Stimulated activated effector memory CD8-positive, alpha-beta T cell treated with anti-CD3 and anti-CD28 coated beads, Interleukin-12 subunit alpha, Interleukin-12 subunit beta, amount 100 ng/mL, for 72 hours (primary cell): ENCODE measurements around the gene KCND3.

Experiments used
- ATAC-seq: fragments of 150-1000 bp; cut with Tn5 transposase; 2 replicates; pipeline ENCODE4 v1.10.0; 2021
- DNase-seq, 2 donors: peaks; one replicate each; pipeline ENCODE4 v3.0.0; 2021 to 2022; ENCODE audit warnings: low spot score in 2 of 2
- H3K27ac Mint-ChIP-seq: one replicate; pipeline ENCODE4 v1.8.0; 2022; ENCODE audit warnings: mild to moderate bottlenecking, mixed read lengths
- H3K36me3 Mint-ChIP-seq: one replicate; pipeline ENCODE4 v1.8.0; 2022; ENCODE audit warnings: mild to moderate bottlenecking, mixed read lengths
- H3K4me1 Mint-ChIP-seq: one replicate; pipeline ENCODE4 v1.8.0; 2022; ENCODE audit warnings: mixed read lengths
- H3K4me3 Mint-ChIP-seq: one replicate; pipeline ENCODE4 v1.8.0; 2022; ENCODE audit warnings: mild to moderate bottlenecking, mixed read lengths
- H3K9me3 Mint-ChIP-seq: one replicate; pipeline ENCODE4 v1.8.0; 2022; ENCODE audit warnings: mixed read lengths

Gene KCND3

DNA sequence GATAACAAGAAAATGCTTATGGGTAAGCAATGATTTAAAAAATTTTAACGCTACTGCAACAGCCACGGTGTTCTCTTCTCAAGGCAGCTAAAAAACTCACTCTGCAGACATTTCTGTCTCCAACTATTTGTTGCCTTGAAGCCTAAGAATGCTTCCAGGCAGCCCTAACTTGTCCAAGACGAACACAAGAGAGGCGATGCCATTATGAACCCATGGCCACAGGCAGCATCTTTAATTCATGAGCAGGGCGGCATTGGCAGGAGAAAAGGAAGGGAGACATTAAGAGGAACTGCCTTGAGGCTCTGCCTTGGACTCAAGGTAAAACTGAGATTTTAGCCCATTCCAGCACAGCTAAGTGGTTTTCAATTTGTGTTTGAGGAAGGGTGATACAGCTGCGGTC, 67.5 kb downstream of the KCND3 start:
- no peak overlapping the region for H3K27ac Mint-ChIP-seq
- H3K4me3 Mint-ChIP-seq = no peak overlapping the region
- DNase-seq = no peak
- no peaks in the 10 kb centered on the region for H3K36me3 Mint-ChIP-seq
- H3K9me3 Mint-ChIP-seq = no peaks in the 10 kb centered on the region
- peaks cover 5% of the 10 kb centered on the region for H3K4me1 Mint-ChIP-seq
- ATAC-seq = no peak

DNA sequence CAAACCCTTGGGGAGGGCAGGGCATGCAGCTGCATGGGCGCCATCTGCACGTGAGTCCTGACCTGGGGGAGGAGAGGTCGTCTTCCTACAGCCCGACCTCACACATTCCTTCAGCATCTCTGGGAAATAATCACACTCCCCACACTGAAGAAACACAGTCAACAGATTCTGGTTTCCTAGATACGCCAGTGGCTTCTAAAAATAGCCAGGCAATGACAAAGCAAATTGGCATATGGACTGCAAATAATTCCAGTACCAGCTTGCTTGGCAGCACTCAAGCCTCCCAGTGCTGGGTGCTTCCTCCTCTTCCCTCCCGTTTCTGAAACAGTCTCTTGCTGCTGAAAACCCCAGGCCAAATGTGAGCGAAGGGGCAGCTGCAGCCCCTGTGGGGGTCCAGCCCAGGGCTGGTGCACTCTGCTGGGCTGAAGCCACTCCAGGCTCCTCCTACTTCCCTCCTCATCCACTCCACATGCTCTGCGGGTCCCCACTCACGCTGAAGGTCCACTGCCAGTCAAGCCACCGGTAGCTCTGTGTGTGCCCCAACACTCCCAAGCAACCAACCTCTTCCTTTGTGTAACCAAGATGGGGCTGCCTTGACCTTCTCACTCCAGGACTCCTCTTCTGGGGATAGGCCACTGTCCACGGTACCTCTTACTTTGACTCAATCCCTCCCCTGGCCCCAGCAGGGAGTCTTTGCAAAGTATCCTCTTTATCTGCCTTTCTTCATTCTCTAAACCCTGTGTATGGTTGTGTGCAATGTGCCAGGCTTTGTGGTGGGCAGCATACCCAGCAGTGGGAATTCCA, 69.0 kb downstream of the KCND3 start:
- Mint-ChIP-seq H3K9me3 (no peaks in the 10 kb centered on the region), H3K4me1 (peaks cover 5% of the 10 kb centered on the region), H3K36me3 (no peaks in the 10 kb centered on the region), H3K27ac (no peak overlapping the region), H3K4me3 (no peak overlapping the region)
- ATAC-seq (no peak), DNase-seq (no peak)

DNA sequence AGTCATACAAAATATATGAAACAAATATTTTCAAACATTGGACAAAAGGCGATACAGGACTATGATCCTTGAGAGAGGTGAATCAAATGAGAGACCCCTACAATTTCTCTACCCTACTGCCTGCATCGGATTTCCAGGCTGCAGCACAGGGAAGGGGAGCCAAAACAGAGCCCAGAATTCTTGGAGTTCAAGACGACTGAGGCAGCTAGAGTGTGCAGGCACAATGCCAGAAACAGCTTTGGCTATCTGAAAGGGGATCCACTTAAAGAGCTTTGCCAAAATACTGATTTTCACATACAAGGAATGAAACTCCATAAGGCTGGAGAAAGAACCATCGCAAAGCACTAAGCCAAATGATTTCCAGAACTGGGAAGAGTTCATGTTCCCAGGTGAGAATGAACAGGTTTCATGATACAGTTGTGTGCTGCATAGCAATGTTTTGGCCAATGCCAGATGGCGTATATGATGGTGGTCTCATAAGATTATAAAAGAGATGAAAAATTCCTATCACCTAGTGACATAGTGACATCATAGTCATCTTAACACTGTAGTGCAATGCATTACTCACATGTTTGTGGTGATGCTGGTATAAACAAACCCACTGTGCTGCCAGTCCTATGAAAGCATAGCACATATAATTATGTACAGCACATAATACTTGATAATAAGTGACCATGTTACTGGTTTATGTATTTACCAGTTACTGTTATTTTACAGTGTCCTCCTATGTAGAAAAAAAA, 77.5 kb downstream of the KCND3 start:
- no peak overlapping the region for H3K27ac Mint-ChIP-seq
- no peaks in the 10 kb centered on the region for H3K9me3 Mint-ChIP-seq
- H3K4me3 Mint-ChIP-seq = no peak overlapping the region
- H3K36me3 Mint-ChIP-seq = no peaks in the 10 kb centered on the region
- H3K4me1 Mint-ChIP-seq = no peaks in the 10 kb centered on the region
- ATAC-seq = no peak
- DNase-seq = no peak

DNA sequence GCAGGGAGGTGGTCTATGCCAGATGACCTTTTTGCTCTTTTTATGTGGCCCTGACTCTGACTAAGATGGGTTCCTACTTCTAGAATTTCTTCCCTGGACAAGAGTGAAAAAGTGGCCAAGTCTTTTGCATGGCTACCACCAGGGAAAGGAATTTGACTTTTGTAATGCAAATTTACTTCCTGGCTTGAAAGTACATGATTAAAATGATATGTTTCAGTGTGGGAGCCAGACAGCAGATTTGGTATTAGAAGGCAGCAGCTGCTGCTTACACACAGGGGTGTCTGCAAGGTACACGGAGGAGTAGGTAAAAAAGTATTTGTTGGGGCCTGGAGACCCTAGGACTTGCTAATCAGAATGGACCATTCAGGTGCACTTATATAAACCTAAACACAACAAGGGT, 78.4 kb downstream of the KCND3 start:
- no peak overlapping the region for H3K27ac Mint-ChIP-seq
- H3K9me3 Mint-ChIP-seq = no peaks in the 10 kb centered on the region

DNA sequence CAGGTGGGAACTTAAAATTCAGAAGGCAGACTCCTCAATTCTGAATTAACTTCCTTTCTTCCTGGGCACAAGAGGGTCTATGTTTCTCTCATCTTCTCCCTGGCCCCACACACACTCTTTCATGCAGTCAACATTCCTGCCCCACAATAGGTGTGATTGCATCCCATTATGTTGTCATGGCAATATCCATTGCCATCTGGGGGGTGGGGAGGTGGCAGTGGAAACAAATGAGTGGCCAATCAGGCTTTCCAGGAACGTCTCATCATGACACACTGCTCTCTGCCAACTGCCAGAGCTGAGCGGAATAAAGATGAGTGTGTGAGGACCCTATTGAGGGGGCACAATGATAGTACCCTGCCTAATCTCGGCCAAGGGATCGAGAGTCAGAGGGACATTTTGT, 80.4 kb downstream of the KCND3 start:
- no peak overlapping the region for H3K4me3 Mint-ChIP-seq
- H3K36me3 Mint-ChIP-seq = no peaks in the 10 kb centered on the region
- ATAC-seq = no peak
- H3K27ac Mint-ChIP-seq = no peak overlapping the region
- no peak for DNase-seq
- peaks cover 11% of the 10 kb centered on the region for H3K4me1 Mint-ChIP-seq
- H3K9me3 Mint-ChIP-seq = no peaks in the 10 kb centered on the region

More for the DNA sequence above, 78.4 kb downstream of the KCND3 start:
- no peak for DNase-seq
- Mint-ChIP-seq H3K36me3 (no peaks in the 10 kb centered on the region), H3K4me3 (no peak overlapping the region), H3K4me1 (no peaks in the 10 kb centered on the region)
- no peak for ATAC-seq

DNA sequence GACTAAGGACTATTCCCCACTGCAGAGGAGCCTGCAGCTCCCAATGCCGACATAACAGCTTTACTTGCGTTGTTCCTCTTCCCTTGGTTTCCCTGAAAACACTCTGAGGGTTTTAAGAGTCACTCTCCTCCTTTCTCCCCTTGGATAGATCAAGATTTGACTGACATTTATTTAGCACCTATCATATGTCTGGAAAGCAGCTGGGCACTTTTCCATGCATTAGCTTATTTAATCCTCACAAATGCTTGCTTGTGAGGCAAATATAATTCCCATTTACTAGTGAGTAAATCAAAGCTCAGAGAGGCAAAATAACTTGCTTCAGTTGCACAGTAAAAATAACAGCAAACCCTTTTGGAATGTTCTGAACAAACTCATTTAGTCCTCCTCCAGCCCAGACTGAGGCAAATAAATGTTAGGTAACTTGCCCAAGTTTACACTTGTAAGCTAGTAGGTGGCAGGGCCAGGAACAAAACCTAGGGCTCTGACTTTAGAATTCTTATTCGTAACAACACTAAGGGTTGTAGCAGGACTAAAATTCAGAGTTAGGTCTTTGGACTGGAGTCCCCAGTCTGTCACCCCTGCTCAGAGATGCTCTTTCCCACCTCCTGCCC, 81.4 kb downstream of the KCND3 start:
- no peaks in the 10 kb centered on the region for H3K36me3 Mint-ChIP-seq
- H3K27ac Mint-ChIP-seq = no peak overlapping the region
- ATAC-seq = no peak
- no peaks in the 10 kb centered on the region for H3K9me3 Mint-ChIP-seq
- no peak for DNase-seq
- no peak overlapping the region for H3K4me3 Mint-ChIP-seq
- H3K4me1 Mint-ChIP-seq = peaks cover 11% of the 10 kb centered on the region

DNA sequence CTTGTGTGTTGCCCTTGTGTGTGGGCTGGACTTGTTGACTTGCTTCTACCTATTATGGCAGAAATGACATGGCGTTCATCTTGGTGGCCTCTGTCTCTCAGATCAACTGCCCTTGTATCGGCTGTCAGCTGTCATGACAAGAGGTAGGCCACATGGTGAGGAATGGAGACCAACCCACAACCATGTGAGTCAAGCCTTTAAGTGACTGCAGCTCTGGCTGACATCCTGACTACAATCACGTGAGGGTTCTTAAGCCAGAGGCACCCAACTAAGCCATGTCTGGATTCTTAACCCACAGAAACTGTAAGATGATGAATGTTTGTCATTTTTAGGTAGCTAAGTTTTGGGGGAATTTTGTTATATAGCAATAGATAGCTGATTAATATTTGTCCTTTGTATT, 82.1 kb downstream of the KCND3 start:
- ATAC-seq = peak; percentile 75
- H3K4me1 Mint-ChIP-seq = peaks cover 11% of the 10 kb centered on the region

DNA sequence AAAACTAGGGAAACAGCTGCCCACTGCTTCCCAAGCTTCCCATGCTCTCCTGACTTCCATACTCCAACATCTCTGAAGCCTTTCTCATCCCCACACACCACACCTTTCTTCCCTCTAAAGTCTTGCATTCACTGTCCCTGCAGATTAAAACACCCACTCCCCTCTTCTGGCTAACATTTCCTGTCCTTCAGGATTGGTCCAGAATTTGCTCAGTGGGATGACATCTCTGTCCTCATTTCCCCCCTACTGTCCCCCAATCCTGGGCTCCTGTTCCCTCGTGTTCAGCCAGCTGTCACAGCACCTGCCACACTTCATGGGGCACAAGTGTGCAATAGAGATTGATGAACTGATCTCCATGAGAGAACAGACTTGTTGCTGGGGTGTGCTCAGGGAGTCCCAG, 82.7 kb downstream of the KCND3 start:
- Mint-ChIP-seq H3K36me3 (no peaks in the 10 kb centered on the region), H3K4me3 (no peak overlapping the region), H3K4me1 (peaks cover 11% of the 10 kb centered on the region), H3K27ac (no peak overlapping the region), H3K9me3 (no peaks in the 10 kb centered on the region)
- ATAC-seq (no peak), DNase-seq (no peak)

More for the DNA sequence above, 82.1 kb downstream of the KCND3 start:
- Mint-ChIP-seq H3K4me3 (no peak overlapping the region), H3K9me3 (no peaks in the 10 kb centered on the region), H3K36me3 (no peaks in the 10 kb centered on the region), H3K27ac (no peak overlapping the region)
- no peak for DNase-seq

DNA sequence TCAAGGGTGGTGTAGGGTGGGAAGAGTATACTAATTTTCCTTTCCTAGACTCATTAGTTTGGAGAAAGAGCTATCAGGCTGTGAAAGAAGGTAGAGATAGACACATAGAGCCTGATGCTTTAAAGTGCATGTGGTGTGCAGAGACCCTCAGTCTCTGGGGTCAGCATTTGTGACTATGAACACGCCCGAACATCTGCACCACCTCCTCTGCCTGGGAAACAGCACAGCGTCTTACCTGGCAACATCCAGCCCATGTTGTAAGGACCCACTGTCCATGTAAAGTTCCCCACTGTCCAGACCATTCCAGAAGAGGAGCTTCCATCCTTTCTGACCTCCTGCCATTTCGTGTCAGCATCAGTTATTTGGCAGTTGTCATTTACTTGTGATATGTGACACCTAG, 83.4 kb downstream of the KCND3 start:
- peaks cover 11% of the 10 kb centered on the region for H3K4me1 Mint-ChIP-seq
- no peak overlapping the region for H3K27ac Mint-ChIP-seq

DNA sequence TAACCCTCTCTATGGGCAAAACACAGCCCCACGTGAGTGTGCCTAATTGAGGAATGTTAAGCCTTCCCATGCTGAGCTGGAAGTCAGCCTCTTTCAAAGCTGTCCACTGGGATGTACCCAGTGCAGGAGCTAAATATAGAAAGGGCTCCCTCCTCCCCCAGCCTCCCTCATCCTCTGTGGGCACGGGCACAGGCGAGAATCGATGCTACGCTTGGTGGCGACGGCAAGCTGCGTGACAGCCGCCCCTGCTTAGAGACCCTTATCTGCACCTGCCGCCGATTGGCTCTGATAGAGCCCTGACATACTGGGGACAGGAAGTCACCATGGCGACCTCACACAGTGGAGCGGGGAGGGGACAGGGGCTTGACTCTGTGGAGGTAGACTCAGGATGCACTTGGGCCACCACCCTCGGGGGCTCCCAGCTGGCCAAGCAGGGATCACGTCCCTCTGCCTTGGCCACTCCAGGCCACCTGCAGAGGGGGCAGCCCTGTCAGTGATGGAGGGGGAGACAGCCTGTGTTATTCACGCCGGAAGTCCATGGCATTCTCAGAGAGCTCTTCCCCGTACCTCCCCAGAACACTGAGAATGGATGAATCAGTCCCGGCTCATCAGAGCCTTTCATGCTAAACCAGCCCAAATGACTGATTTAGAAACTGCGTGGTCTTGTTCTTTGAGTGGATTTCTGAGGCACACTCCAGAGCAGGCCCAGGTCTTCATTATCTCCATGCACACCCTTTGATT, 84.8 kb downstream of the KCND3 start:
- peak overlapping the region; percentile 41 for H3K4me3 Mint-ChIP-seq
- H3K9me3 Mint-ChIP-seq = no peaks in the 10 kb centered on the region
- peak; percentile 5 to 59 for DNase-seq
- no peaks in the 10 kb centered on the region for H3K36me3 Mint-ChIP-seq
- peaks cover 11% of the 10 kb centered on the region for H3K4me1 Mint-ChIP-seq
- ATAC-seq = peak; percentile 88
- H3K27ac Mint-ChIP-seq = peak overlapping the region; percentile 48

More for the DNA sequence above, 83.4 kb downstream of the KCND3 start:
- Mint-ChIP-seq H3K4me3 (no peak overlapping the region), H3K9me3 (no peaks in the 10 kb centered on the region), H3K36me3 (no peaks in the 10 kb centered on the region)
- ATAC-seq (no peak), DNase-seq (no peak)

DNA sequence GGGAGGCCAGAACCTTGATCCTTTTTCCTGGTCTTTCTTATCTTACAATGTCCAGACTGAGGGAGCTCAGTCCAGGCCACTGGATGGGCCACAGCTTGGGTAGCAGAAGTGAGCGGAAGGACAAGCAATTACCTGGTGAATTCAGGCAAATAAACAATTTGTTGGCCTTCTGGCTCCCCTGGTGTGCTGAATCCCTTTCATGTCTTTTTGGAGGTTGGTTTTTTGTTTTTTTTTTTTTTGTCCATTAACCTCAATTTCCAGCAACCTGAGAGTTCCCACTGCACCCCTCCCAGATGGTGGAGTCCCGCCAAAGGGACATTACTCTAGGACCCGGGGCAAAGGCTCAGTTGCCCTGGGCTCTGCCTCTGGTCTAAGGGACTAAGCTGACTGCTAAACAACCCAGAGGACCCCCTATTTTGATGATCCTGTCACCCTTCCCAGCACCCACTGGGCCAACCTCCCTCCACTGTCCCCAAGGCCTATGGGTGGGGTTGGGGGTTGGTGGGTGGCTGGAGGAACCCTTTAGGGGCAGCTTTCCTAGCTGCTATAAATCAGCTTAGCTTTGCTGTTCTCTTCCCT, 85.5 kb downstream of the KCND3 start:
- no peaks in the 10 kb centered on the region for H3K36me3 Mint-ChIP-seq

DNA sequence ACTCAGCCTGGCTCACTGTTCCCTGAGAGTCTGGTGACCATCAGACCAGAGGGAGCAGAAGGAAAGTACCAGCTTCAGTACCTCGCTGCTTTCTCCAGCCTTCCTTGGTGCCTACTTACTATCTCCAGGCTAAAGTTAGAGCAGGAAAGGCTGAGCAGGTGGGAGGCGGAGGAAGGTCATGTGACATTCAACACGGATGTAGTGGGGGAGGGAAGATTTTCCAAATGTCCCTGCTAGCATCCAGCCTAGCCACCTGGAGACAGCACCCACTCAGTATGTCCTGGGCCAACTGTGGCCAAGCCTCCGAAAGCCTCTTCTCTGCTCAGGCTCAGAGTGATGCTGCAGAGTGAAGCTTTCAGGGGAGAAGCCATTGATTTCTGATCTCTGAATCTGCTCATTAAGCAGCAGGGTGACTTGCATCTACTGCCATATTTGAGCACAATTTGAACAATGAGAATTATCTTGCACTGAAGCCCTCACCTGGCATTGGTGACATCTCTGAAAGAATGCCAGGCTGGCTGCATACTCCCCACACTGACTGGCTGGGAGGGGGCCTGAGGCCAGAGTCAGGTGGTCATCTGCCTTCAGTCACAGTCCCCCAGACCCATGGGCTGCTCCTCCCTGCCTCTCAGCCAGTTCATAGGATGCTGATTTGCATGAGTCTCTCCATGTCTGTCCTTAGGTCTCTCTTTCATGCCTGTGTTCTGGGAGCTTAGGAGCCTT, 86.2 kb downstream of the KCND3 start:
- ATAC-seq = no peak
- DNase-seq = no peak
- Mint-ChIP-seq H3K27ac (no peak overlapping the region), H3K4me1 (peaks cover 11% of the 10 kb centered on the region), H3K9me3 (no peaks in the 10 kb centered on the region), H3K36me3 (no peaks in the 10 kb centered on the region), H3K4me3 (no peak overlapping the region)

More for the DNA sequence above, 85.5 kb downstream of the KCND3 start:
- peaks cover 11% of the 10 kb centered on the region for H3K4me1 Mint-ChIP-seq
- DNase-seq = no peak
- no peak for ATAC-seq
- no peak overlapping the region for H3K4me3 Mint-ChIP-seq
- H3K9me3 Mint-ChIP-seq = no peaks in the 10 kb centered on the region
- no peak overlapping the region for H3K27ac Mint-ChIP-seq

DNA sequence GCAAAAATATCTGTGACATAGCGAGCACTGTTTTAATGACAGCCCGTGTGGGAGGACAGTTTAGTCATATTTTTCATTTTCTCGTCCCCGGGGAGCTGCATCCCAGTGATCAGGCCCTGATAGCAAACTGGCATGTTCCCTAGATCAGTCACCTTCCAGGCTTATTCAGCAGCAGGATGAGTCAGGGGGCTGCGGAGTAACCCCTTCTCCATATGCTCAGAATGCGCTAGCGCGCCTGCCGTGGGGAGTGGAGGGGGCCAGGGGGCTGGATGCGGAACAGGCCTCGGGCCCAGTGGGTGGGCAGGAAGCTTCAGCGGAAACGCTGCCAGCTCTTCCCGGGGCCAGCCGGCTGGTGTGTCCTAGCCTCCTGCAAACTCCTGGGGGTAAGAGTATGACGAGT, 94.0 kb downstream of the KCND3 start:
- Mint-ChIP-seq H3K4me1 (no peaks in the 10 kb centered on the region), H3K9me3 (no peaks in the 10 kb centered on the region), H3K36me3 (no peaks in the 10 kb centered on the region), H3K27ac (no peak overlapping the region), H3K4me3 (no peak overlapping the region)
- DNase-seq (no peak), ATAC-seq (no peak)

DNA sequence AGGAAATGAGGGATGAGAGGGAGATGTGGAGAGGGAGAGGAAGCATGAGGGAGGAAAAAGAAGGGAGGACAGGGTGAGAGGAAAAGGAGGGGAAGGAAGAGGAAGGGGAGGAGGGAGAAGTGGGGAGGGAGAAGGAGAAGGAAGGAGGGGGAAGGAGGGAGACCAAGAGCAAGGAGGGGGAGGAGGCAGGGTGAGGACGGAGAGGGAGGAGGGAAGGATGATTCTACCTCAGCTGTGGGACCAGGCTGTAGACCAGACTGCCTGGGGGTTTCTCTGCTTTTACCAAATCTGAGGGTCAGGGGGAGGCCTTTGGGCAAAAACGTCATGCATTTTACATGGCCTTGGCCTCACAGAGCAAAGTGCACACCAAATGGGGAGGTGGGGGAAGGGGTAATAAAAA, 94.5 kb downstream of the KCND3 start:
- Mint-ChIP-seq H3K36me3 (no peaks in the 10 kb centered on the region), H3K4me3 (no peak overlapping the region), H3K27ac (no peak overlapping the region), H3K9me3 (no peaks in the 10 kb centered on the region), H3K4me1 (no peaks in the 10 kb centered on the region)
- no peak for ATAC-seq
- no peak for DNase-seq
